Measurements from ENCODE around the gene CCL24.
"Not testable (repeated sequence)": the region's sequence is repeated elsewhere in the genome, so short reads cannot be mapped to it uniquely, and the experiment has no call there.

DNA sequence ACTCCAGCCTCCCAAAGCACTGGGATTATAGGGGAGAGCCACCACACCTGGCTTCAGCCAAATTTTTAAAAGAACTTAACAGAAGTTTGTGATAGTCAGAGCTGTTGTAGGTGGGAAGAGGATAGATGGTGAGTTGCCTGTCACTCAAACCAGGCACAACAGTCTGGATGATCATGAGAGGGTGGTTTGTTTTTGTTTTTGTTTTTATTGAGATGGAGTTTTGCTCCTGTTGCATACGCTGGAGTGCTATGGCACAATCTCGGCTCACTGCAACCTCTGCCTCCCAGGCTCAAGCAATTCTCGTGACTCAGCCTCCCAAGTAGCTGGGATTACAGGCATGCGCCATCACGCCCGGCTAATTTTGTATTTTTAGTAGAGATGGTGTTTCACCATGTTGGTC lies 39.6 kb downstream of the CCL24 start:
- TF ChIP-seq, protein P1, sequence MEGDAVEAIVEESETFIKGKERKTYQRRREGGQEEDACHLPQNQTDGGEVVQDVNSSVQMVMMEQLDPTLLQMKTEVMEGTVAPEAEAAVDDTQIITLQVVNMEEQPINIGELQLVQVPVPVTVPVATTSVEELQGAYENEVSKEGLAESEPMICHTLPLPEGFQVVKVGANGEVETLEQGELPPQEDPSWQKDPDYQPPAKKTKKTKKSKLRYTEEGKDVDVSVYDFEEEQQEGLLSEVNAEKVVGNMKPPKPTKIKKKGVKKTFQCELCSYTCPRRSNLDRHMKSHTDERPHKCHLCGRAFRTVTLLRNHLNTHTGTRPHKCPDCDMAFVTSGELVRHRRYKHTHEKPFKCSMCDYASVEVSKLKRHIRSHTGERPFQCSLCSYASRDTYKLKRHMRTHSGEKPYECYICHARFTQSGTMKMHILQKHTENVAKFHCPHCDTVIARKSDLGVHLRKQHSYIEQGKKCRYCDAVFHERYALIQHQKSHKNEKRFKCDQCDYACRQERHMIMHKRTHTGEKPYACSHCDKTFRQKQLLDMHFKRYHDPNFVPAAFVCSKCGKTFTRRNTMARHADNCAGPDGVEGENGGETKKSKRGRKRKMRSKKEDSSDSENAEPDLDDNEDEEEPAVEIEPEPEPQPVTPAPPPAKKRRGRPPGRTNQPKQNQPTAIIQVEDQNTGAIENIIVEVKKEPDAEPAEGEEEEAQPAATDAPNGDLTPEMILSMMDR (IDR thresholded peaks at IDR 0.05), result not testable (repeated sequence)
- not testable (repeated sequence) for TF ChIP-seq POLR2A (IDR thresholded peaks at IDR 0.05)

Measured in right lobe of liver (tissue), 4 donors.